Measurements from ENCODE around the gene CCR5.

The CCR5 gene

GRCh38 chr3:46407970-46408369, 37.2 kb downstream of the CCR5 start:
- peak; percentile 50 for DNase-seq (ENCODE audit: low spot score)
- Histone ChIP-seq H3K4me3 (peak overlapping the region; percentile 62), H3K27ac (peak overlapping the region in 1 of 2 donors; percentile 85)
- TF ChIP-seq, protein P1, sequence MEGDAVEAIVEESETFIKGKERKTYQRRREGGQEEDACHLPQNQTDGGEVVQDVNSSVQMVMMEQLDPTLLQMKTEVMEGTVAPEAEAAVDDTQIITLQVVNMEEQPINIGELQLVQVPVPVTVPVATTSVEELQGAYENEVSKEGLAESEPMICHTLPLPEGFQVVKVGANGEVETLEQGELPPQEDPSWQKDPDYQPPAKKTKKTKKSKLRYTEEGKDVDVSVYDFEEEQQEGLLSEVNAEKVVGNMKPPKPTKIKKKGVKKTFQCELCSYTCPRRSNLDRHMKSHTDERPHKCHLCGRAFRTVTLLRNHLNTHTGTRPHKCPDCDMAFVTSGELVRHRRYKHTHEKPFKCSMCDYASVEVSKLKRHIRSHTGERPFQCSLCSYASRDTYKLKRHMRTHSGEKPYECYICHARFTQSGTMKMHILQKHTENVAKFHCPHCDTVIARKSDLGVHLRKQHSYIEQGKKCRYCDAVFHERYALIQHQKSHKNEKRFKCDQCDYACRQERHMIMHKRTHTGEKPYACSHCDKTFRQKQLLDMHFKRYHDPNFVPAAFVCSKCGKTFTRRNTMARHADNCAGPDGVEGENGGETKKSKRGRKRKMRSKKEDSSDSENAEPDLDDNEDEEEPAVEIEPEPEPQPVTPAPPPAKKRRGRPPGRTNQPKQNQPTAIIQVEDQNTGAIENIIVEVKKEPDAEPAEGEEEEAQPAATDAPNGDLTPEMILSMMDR (IDR thresholded peaks at IDR 0.05): no peak

GRCh38 chr3:46408853-46409252, 38.1 kb downstream of the CCR5 start:
- no peak overlapping the region for H3K4me3 ChIP-seq

GRCh38 chr3:46409739-46410489, 39.2 kb downstream of the CCR5 start:
- peak; percentile 38 for DNase-seq (ENCODE audit: low spot score)
- TF ChIP-seq, protein P1 (IDR thresholded peaks at IDR 0.05): no peak
- Histone ChIP-seq H3K27ac (no peak overlapping the region), H3K4me3 (no peak overlapping the region)

More at GRCh38 chr3:46408853-46409252, 38.1 kb downstream of the CCR5 start:
- H3K27ac ChIP-seq: no peak overlapping the region
- TF ChIP-seq, protein P1 (IDR thresholded peaks at IDR 0.05): no peak
- peak; percentile 35 for DNase-seq (ENCODE audit: low spot score)

DNA sequence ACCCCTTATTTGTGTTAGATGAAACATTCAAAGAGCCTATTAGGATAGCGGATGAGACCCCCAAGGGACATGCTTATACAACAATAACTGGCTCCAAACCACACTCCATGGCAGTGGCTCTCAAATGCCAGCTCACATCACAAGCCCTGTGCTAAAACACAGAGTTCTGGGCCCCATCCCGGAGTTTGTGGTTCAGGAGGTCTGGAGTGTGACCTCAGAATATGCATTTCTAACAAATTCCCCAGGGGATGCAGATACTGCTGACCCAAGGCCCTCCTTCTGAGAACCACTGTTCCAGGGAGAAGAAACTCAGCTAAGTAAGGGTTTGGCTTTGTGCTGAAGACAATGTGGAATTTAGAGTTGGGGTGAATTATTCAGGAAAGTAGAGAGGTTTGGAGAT, 39.9 kb downstream of the CCR5 start:
- no peak overlapping the region for H3K27ac ChIP-seq
- no peak overlapping the region for H3K4me3 ChIP-seq
- peak; percentile 17 for DNase-seq (ENCODE audit: low spot score)
- TF ChIP-seq, protein P1 (IDR thresholded peaks at IDR 0.05): no peak

DNA sequence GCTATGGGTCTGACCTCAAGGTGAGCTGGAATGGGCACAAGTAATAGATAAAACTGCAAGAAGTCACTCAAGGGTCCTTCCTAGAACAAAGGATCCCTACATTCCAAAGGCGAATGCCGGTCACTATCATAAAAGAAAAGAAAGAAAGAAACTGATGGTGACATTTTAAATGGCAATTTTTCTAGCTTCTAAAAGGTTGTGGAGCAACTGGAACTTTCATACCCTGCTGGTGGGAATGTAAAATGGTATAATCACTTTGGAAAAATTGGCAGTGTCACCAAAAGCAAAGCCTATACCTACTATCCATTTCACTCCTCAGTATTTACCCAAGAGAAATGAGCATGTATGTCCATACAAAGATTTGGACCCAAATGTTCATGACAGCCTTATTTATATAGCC, 40.5 kb downstream of the CCR5 start:
- DNase-seq (ENCODE audit: low spot score): no peak
- TF ChIP-seq, protein P1 (IDR thresholded peaks at IDR 0.05): no peak
- Histone ChIP-seq H3K4me3 (no peak overlapping the region), H3K27ac (no peak overlapping the region)

GRCh38 chr3:46412786-46413298, 42.1 kb downstream of the CCR5 start:
- DNase-seq (ENCODE audit: low spot score): no peak
- no peak overlapping the region for H3K4me3 ChIP-seq
- TF ChIP-seq, protein P1 (IDR thresholded peaks at IDR 0.05): no peak
- no peak overlapping the region for H3K27ac ChIP-seq

DNA sequence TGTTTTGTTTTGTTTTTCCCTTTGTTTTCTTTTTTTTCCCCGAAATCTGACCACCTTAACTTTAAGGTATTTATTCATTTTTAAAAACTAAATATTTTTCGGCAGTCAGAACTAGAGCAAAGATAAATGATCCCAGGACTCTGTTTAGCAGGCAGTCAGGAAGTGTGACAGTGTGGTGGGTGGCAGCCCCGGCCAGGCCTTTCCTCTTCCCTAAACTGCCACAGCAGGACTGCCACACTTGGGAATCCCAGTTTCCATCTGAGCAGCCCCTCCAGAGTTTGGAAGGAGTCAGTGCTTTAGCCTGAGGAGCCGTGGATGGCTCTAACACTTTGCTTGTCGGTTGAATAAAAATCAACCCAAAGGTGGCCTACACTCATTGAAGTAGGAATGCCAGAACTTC, 43.2 kb downstream of the CCR5 start:
- Histone ChIP-seq H3K4me3 (no peak overlapping the region), H3K27ac (no peak overlapping the region)
- DNase-seq (ENCODE audit: low spot score): peak; percentile 12
- TF ChIP-seq, protein P1 (IDR thresholded peaks at IDR 0.05): no peak

Data from coronary artery (tissue), 2 donors.